NCI-H1092 (cell line): Measurements from ENCODE around the gene CTLA4.

Experiments
- DNase-seq: peaks from one replicate; lab custom pipeline; 2025; lab: John Stamatoyannopoulos, UW

The CTLA4 gene

GRCh38 chr2:203891474-203891873 is 23.9 kb downstream of the CTLA4 start:
- no peak for DNase-seq

GRCh38 chr2:203892207-203892606 is 24.6 kb downstream of the CTLA4 start:
- no peak for DNase-seq

GRCh38 chr2:203893401-203893800 is 25.8 kb downstream of the CTLA4 start:
- DNase-seq = no peak

- no peak for DNase-seq
These were observed 26.3 kb downstream of the CTLA4 start for GRCh38 chr2:203893840-203894239.

GRCh38 chr2:203894262-203894661 is 26.7 kb downstream of the CTLA4 start:
- DNase-seq = no peak

- DNase-seq = no peak
These were observed 30.0 kb downstream of the CTLA4 start for GRCh38 chr2:203897544-203897943.

- DNase-seq = no peak
These were observed 31.1 kb downstream of the CTLA4 start for GRCh38 chr2:203898657-203899056.

GRCh38 chr2:203900253-203900652 is 32.7 kb downstream of the CTLA4 start:
- DNase-seq = no peak

GRCh38 chr2:203904022-203904421 is 36.5 kb downstream of the CTLA4 start:
- DNase-seq = no peak

- no peak for DNase-seq
These were observed 38.1 kb downstream of the CTLA4 start for GRCh38 chr2:203905656-203906055.

- DNase-seq = no peak
These were observed 40.7 kb downstream of the CTLA4 start for GRCh38 chr2:203908066-203908796.

GRCh38 chr2:203908797-203909185 is 41.2 kb downstream of the CTLA4 start:
- DNase-seq = no peak

- no peak for DNase-seq
These were observed 41.8 kb downstream of the CTLA4 start for GRCh38 chr2:203909261-203909967.

GRCh38 chr2:203909974-203910373 is 42.4 kb downstream of the CTLA4 start:
- no peak for DNase-seq

GRCh38 chr2:203913947-203914346 is 46.4 kb downstream of the CTLA4 start:
- no peak for DNase-seq

GRCh38 chr2:203914546-203915182 is 47.1 kb downstream of the CTLA4 start:
- no peak for DNase-seq

GRCh38 chr2:203915256-203915655 is 47.7 kb downstream of the CTLA4 start:
- no peak for DNase-seq

GRCh38 chr2:203916756-203917155 is 49.2 kb downstream of the CTLA4 start:
- no peak for DNase-seq

GRCh38 chr2:203918264-203918663 is 50.7 kb downstream of the CTLA4 start:
- no peak for DNase-seq

GRCh38 chr2:203918839-203919238 is 51.3 kb downstream of the CTLA4 start:
- DNase-seq = no peak
